ENCODE data around the gene FYB2.

Gene FYB2

GRCh38 chr1:56824938-56825337 lies 5.7 kb upstream of the FYB2 start:
- no peak for DNase-seq (ENCODE audit: low read depth)
- H3K4me3 ChIP-seq (ENCODE audit: low read depth, low read length), result no peak overlapping the region
- TF ChIP-seq CTCF (conservative IDR thresholded peaks at IDR 0.05; ENCODE audit: low read depth, low read length), result no peak

- TF ChIP-seq CTCF (conservative IDR thresholded peaks at IDR 0.05; ENCODE audit: low read depth, low read length), result no peak
- H3K4me3 ChIP-seq (ENCODE audit: low read depth, low read length), result no peak overlapping the region
- DNase-seq (ENCODE audit: low read depth), result peak; percentile 14
Measured at GRCh38 chr1:56824271-56824670, 5.1 kb upstream of the FYB2 start.

GRCh38 chr1:56821462-56821797 lies 2.2 kb upstream of the FYB2 start:
- no peak overlapping the region for H3K4me3 ChIP-seq (ENCODE audit: low read depth, low read length)
- peak; percentile 39 for DNase-seq (ENCODE audit: low read depth)
- TF ChIP-seq CTCF (conservative IDR thresholded peaks at IDR 0.05; ENCODE audit: low read depth, low read length), result no peak

- no peak overlapping the region for H3K4me3 ChIP-seq (ENCODE audit: low read depth, low read length)
- peak; percentile 99 for TF ChIP-seq CTCF (conservative IDR thresholded peaks at IDR 0.05; ENCODE audit: low read depth, low read length)
- DNase-seq (ENCODE audit: low read depth), result peak; percentile 82
Measured at GRCh38 chr1:56820755-56821461, 1.7 kb upstream of the FYB2 start.

GRCh38 chr1:56817716-56818463 lies 1.3 kb downstream of the FYB2 start:
- no peak for DNase-seq (ENCODE audit: low read depth)
- TF ChIP-seq CTCF (conservative IDR thresholded peaks at IDR 0.05; ENCODE audit: low read depth, low read length), result no peak

GRCh38 chr1:56816909-56817308 lies 2.3 kb downstream of the FYB2 start:
- H3K4me3 ChIP-seq (ENCODE audit: low read depth, low read length), result no peak overlapping the region
- no peak for DNase-seq (ENCODE audit: low read depth)
- no peak for TF ChIP-seq CTCF (conservative IDR thresholded peaks at IDR 0.05; ENCODE audit: low read depth, low read length)

More at GRCh38 chr1:56817716-56818463, 1.3 kb downstream of the FYB2 start:
- no peak overlapping the region for H3K4me3 ChIP-seq (ENCODE audit: low read depth, low read length)

GRCh38 chr1:56816264-56816663 lies 2.9 kb downstream of the FYB2 start:
- DNase-seq (ENCODE audit: low read depth), result no peak
- no peak overlapping the region for H3K4me3 ChIP-seq (ENCODE audit: low read depth, low read length)
- no peak for TF ChIP-seq CTCF (conservative IDR thresholded peaks at IDR 0.05; ENCODE audit: low read depth, low read length)
